ENCODE results near the gene NBAS.

The NBAS gene

GRCh38 chr2:15553951-15554350, 7.2 kb downstream of the NBAS start:
- Histone ChIP-seq H3K14ac (ENCODE audit: low read length in 2 of 2) (no peak overlapping the region), H3K4me2 (ENCODE audit: low read length, poor library complexity, severe bottlenecking) (no peak overlapping the region), H3K18ac (ENCODE audit: low read depth in 1 of 2, low read length in 2 of 2) (no peak overlapping the region), H3K36me3 (ENCODE audit: control insufficient read depth in 1 of 2, insufficient read depth in 2 of 2, low read depth in 1 of 2, low read length in 2 of 2) (peaks cover 7 to 48% of the 10 kb centered on the region in 2 experiments), H3K4me3 (ENCODE audit: insufficient read depth in 1 of 2, low read depth in 1 of 2, low read length in 2 of 2) (no peak overlapping the region), H4K91ac (ENCODE audit: low read length) (no peak overlapping the region), H2BK12ac (ENCODE audit: low read length in 2 of 2) (no peak overlapping the region), H3K27me3 (ENCODE audit: control insufficient read depth in 1 of 2, insufficient read depth in 1 of 2, low read length in 2 of 2) (no peaks in the 10 kb centered on the region), H3K4ac (ENCODE audit: low read depth in 1 of 2, low read length in 2 of 2) (no peak overlapping the region), H3K79me1 (replicated peaks; ENCODE audit: low read length, poor library complexity, severe bottlenecking) (peaks cover 11% of the 10 kb centered on the region), H4K8ac (ENCODE audit: low read length) (no peak overlapping the region), H3K9ac (ENCODE audit: low read length) (no peak overlapping the region), H2BK15ac (ENCODE audit: low read depth, poor library complexity, severe bottlenecking) (no peak overlapping the region), H3K9me3 (ENCODE audit: control insufficient read depth, low read length) (no peaks in the 10 kb centered on the region), H2AK5ac (ENCODE audit: low read length, severe bottlenecking) (no peak overlapping the region), H2AFZ (ENCODE audit: low read depth, low read length) (no peak overlapping the region), H2BK120ac (ENCODE audit: low read depth, low read length) (no peak overlapping the region), H2BK5ac (ENCODE audit: low read depth, low read length, poor library complexity, severe bottlenecking) (no peak overlapping the region), H3K27ac (ENCODE audit: low read length, poor library complexity, severe bottlenecking) (no peak overlapping the region), H3K4me1 (ENCODE audit: control insufficient read depth, insufficient read depth, low read depth, low read length) (peaks cover 2% of the 10 kb centered on the region), H3K23ac (ENCODE audit: low read length in 2 of 2) (no peak overlapping the region)
- WGBS: 93% methylated on average over 2 of the region's 3 CpGs
- no peak for DNase-seq

DNA sequence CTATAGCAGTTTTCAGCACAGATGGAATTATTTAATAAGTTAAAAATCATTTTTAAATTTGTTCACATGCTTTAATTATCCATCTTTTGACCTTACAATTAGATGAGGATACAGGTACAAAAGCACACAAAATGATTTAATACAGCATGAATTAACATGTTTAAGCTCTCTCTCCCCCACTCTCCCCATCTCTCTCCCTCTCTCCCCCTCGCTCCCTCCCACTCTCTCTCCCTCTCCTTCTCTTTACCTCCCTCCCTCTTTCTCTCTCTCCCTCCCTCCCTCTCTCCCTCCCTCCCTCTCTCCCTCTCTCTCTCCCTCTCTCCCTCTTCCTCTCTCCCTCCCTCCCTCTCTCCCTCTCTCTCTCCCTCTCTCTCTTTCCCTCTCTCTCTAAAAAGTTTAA, 7.6 kb downstream of the NBAS start:
- Histone ChIP-seq H2BK5ac (ENCODE audit: low read depth, low read length, poor library complexity, severe bottlenecking) (no peak overlapping the region), H3K4me2 (ENCODE audit: low read length, poor library complexity, severe bottlenecking) (no peak overlapping the region), H2BK12ac (ENCODE audit: low read length in 2 of 2) (no peak overlapping the region), H4K8ac (ENCODE audit: low read length) (no peak overlapping the region), H2BK120ac (ENCODE audit: low read depth, low read length) (no peak overlapping the region), H3K4me3 (ENCODE audit: insufficient read depth in 1 of 2, low read depth in 1 of 2, low read length in 2 of 2) (no peak overlapping the region), H3K4me1 (ENCODE audit: control insufficient read depth, insufficient read depth, low read depth, low read length) (peaks cover 2% of the 10 kb centered on the region), H3K4ac (ENCODE audit: low read depth in 1 of 2, low read length in 2 of 2) (no peak overlapping the region), H3K36me3 (ENCODE audit: control insufficient read depth in 1 of 2, insufficient read depth in 2 of 2, low read depth in 1 of 2, low read length in 2 of 2) (peaks cover 7 to 52% of the 10 kb centered on the region in 2 experiments), H3K23ac (ENCODE audit: low read length in 2 of 2) (no peak overlapping the region), H3K14ac (ENCODE audit: low read length in 2 of 2) (no peak overlapping the region), H3K79me1 (replicated peaks; ENCODE audit: low read length, poor library complexity, severe bottlenecking) (peaks cover 11% of the 10 kb centered on the region), H3K18ac (ENCODE audit: low read depth in 1 of 2, low read length in 2 of 2) (no peak overlapping the region), H4K91ac (ENCODE audit: low read length) (no peak overlapping the region), H3K27me3 (ENCODE audit: control insufficient read depth in 1 of 2, insufficient read depth in 1 of 2, low read length in 2 of 2) (no peaks in the 10 kb centered on the region), H3K9ac (ENCODE audit: low read length) (no peak overlapping the region), H2BK15ac (ENCODE audit: low read depth, poor library complexity, severe bottlenecking) (no peak overlapping the region), H3K9me3 (ENCODE audit: control insufficient read depth, low read length) (no peaks in the 10 kb centered on the region), H2AFZ (ENCODE audit: low read depth, low read length) (no peak overlapping the region), H3K27ac (ENCODE audit: low read length, poor library complexity, severe bottlenecking) (no peak overlapping the region), H2AK5ac (ENCODE audit: low read length, severe bottlenecking) (no peak overlapping the region)
- WGBS: 97% methylated on average over 1 of the region's 1 CpG
- no peak for DNase-seq

GRCh38 chr2:15548974-15549373, 12.2 kb downstream of the NBAS start:
- H2BK12ac ChIP-seq (ENCODE audit: low read length in 2 of 2): no peak overlapping the region
- H4K91ac ChIP-seq (ENCODE audit: low read length): no peak overlapping the region
- H3K4me1 ChIP-seq (ENCODE audit: control insufficient read depth, insufficient read depth, low read depth, low read length): no peaks in the 10 kb centered on the region
- no peaks in the 10 kb centered on the region for H3K27me3 ChIP-seq (ENCODE audit: control insufficient read depth in 1 of 2, insufficient read depth in 1 of 2, low read length in 2 of 2)
- no peak overlapping the region for H3K9ac ChIP-seq (ENCODE audit: low read length)
- no peak overlapping the region for H3K4me2 ChIP-seq (ENCODE audit: low read length, poor library complexity, severe bottlenecking)
- peaks cover 9 to 42% of the 10 kb centered on the region in 2 experiments for H3K36me3 ChIP-seq (ENCODE audit: control insufficient read depth in 1 of 2, insufficient read depth in 2 of 2, low read depth in 1 of 2, low read length in 2 of 2)
- no peak overlapping the region for H4K8ac ChIP-seq (ENCODE audit: low read length)
- 100% methylated on average over 2 of the region's 2 CpGs for WGBS
- H3K79me1 ChIP-seq (replicated peaks; ENCODE audit: low read length, poor library complexity, severe bottlenecking): peaks cover 10% of the 10 kb centered on the region
- H2BK15ac ChIP-seq (ENCODE audit: low read depth, poor library complexity, severe bottlenecking): no peak overlapping the region
- no peaks in the 10 kb centered on the region for H3K9me3 ChIP-seq (ENCODE audit: control insufficient read depth, low read length)
- H2AFZ ChIP-seq (ENCODE audit: low read depth, low read length): no peak overlapping the region
- no peak overlapping the region for H3K4ac ChIP-seq (ENCODE audit: low read depth in 1 of 2, low read length in 2 of 2)
- no peak overlapping the region for H2BK120ac ChIP-seq (ENCODE audit: low read depth, low read length)
- H3K23ac ChIP-seq (ENCODE audit: low read length in 2 of 2): no peak overlapping the region
- H3K4me3 ChIP-seq (ENCODE audit: insufficient read depth in 1 of 2, low read depth in 1 of 2, low read length in 2 of 2): no peak overlapping the region
- H2BK5ac ChIP-seq (ENCODE audit: low read depth, low read length, poor library complexity, severe bottlenecking): no peak overlapping the region
- no peak overlapping the region for H2AK5ac ChIP-seq (ENCODE audit: low read length, severe bottlenecking)
- no peak for DNase-seq
- no peak overlapping the region for H3K27ac ChIP-seq (ENCODE audit: low read length, poor library complexity, severe bottlenecking)
- no peak overlapping the region for H3K18ac ChIP-seq (ENCODE audit: low read depth in 1 of 2, low read length in 2 of 2)
- H3K14ac ChIP-seq (ENCODE audit: low read length in 2 of 2): no peak overlapping the region

GRCh38 chr2:15547115-15547876, 13.8 kb downstream of the NBAS start:
- no peak overlapping the region for H2BK15ac ChIP-seq (ENCODE audit: low read depth, poor library complexity, severe bottlenecking)
- H3K4me2 ChIP-seq (ENCODE audit: low read length, poor library complexity, severe bottlenecking): no peak overlapping the region
- H2BK5ac ChIP-seq (ENCODE audit: low read depth, low read length, poor library complexity, severe bottlenecking): no peak overlapping the region
- no peak overlapping the region for H2AFZ ChIP-seq (ENCODE audit: low read depth, low read length)
- no peak overlapping the region for H2AK5ac ChIP-seq (ENCODE audit: low read length, severe bottlenecking)
- no peak overlapping the region for H3K9ac ChIP-seq (ENCODE audit: low read length)
- H3K27me3 ChIP-seq (ENCODE audit: control insufficient read depth in 1 of 2, insufficient read depth in 1 of 2, low read length in 2 of 2): no peaks in the 10 kb centered on the region
- H3K4me1 ChIP-seq (ENCODE audit: control insufficient read depth, insufficient read depth, low read depth, low read length): no peaks in the 10 kb centered on the region
- DNase-seq: no peak
- H3K4me3 ChIP-seq (ENCODE audit: insufficient read depth in 1 of 2, low read depth in 1 of 2, low read length in 2 of 2): no peak overlapping the region
- H2BK12ac ChIP-seq (ENCODE audit: low read length in 2 of 2): no peak overlapping the region
- H4K91ac ChIP-seq (ENCODE audit: low read length): no peak overlapping the region
- H2BK120ac ChIP-seq (ENCODE audit: low read depth, low read length): no peak overlapping the region
- no peak overlapping the region for H3K18ac ChIP-seq (ENCODE audit: low read depth in 1 of 2, low read length in 2 of 2)
- H3K23ac ChIP-seq (ENCODE audit: low read length in 2 of 2): no peak overlapping the region
- H3K79me1 ChIP-seq (replicated peaks; ENCODE audit: low read length, poor library complexity, severe bottlenecking): peaks cover 16% of the 10 kb centered on the region
- no peaks in the 10 kb centered on the region for H3K9me3 ChIP-seq (ENCODE audit: control insufficient read depth, low read length)
- no peak overlapping the region for H3K27ac ChIP-seq (ENCODE audit: low read length, poor library complexity, severe bottlenecking)
- 99% methylated on average over 3 of the region's 4 CpGs for WGBS
- no peak overlapping the region for H4K8ac ChIP-seq (ENCODE audit: low read length)
- H3K14ac ChIP-seq (ENCODE audit: low read length in 2 of 2): no peak overlapping the region
- H3K4ac ChIP-seq (ENCODE audit: low read depth in 1 of 2, low read length in 2 of 2): no peak overlapping the region
- H3K36me3 ChIP-seq (ENCODE audit: control insufficient read depth in 1 of 2, insufficient read depth in 2 of 2, low read depth in 1 of 2, low read length in 2 of 2): peaks cover 9 to 26% of the 10 kb centered on the region in 2 experiments
